NCI-H2196 treated with DMSO at 0.1 percent for 48 hours (cell line): ENCODE measurements around the gene ZNF423.
"Not testable (repeated sequence)": the region's sequence is repeated elsewhere in the genome, so short reads cannot be mapped to it uniquely, and the experiment has no call there.

ENCODE experiments used
- DNase-seq: peaks from one replicate; lab custom pipeline; 2025; ENCODE audit not compliant: unreplicated experiment; lab: John Stamatoyannopoulos, UW

The ZNF423 gene

DNA sequence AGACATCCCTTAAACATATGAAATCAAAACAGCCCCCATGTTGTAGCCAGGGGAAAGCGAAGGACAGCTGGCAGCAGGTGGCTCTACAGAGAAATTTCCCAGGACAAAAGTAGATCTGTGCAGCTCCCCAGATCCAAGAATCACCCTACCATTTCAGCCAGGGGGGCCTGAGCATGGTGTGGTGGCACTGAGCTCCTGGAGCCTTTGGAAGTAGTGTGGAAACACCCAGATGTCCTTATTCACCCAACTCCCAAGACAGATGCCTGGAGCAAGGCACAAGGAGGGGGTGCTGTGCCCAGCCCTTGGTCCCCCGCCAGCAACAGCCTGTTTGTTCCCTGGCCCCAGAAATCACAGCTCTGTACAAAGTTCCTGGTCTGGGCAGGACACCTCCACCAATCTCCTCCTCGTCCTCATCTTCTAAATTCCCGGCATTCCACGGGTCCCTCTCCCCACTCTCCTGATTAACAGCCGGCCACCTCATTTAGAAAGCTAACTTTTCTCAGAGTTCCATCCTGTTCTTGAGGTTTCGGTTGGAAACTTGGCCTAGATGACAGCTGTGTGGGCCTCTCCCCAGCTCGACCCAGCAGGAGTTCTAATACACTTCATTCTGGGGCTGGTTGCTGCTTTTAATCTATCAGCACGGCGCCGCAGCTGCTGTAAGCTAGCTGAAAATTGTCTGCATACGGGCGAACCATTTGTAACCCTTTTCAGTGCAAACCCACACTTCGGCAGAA, 291.2 kb downstream of the ZNF423 start:
- DNase-seq, result no peak

DNA sequence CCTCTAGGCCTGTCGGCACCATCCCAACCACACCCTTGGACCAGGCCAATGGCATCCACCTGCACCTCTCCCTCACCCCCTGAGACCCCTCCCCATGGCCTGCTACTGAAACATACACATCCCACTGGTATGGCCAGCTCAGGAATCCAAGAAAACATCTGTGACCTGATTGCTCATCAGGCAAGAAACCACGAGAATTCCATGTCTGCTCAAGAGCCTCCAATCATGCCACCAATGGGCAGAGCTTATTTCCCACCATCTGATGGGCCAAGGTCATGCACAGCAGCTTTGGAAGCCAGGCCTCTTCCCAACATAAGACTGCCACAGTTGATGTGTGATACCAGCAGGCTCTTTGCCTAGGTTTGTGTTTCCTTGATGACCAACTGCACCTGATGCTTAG, 292.2 kb downstream of the ZNF423 start:
- DNase-seq, result no peak

DNA sequence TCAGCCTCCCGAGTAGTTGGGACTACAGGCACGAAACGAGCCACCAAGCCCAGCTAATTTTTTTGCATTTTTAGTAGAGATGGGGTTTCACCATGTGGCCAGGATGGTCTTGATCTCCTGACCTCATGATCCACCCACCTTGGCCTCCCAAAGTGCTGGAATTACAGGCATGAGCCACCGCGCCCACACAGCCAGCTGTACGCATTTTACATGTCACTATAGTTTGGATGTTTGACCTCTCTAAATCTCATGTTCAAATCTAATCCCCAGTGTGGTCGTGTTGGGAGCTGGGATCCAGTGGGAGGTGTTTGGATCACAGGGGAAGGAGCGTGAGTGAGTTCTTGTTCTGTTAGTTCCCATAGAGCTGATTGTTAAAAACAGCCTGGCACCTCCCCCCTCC, 293.0 kb downstream of the ZNF423 start:
- DNase-seq, result not testable (repeated sequence)

- DNase-seq, result no peak
Observed at GRCh38 chr16:49562228-49562627, 293.7 kb downstream of the ZNF423 start.

DNA sequence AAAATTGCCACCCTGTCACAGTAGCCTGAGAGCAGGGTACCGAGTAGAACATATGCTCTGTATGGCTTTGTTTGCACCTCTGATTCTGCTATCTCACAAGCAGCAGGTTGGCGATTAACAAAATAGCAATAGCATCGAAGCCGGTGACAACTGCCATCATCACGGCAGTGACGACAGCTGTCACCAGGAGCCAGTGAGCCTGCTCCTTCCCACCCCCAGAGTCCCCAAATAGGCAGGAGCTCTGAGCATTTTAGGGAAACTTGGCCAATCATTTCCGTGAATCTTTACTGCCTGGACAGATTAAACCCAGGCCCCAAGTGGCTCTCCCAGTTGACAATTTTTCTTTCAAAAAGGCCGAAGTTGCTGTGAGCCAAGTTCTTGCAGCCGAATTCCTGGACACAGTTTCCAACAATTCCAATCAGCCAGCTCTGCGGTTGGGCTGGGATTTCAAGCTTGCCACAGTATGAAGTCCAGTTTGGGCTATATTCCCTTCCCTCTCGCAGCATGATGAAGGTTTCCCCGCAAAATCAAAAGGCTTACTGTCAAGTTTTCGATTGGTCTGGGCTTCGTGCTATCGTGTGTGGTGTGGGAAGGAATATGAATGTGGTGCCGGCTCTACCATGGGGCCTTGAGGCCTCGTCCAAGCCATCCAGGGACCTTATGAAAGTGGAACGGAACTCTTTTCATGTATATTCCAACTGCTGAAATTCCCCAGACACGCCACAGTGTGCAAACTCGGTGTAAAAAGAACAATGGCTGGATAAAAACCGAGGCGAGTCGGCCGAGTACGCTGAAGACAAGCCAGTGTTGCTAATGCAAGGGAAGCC, 295.7 kb downstream of the ZNF423 start:
- no peak for DNase-seq

DNA sequence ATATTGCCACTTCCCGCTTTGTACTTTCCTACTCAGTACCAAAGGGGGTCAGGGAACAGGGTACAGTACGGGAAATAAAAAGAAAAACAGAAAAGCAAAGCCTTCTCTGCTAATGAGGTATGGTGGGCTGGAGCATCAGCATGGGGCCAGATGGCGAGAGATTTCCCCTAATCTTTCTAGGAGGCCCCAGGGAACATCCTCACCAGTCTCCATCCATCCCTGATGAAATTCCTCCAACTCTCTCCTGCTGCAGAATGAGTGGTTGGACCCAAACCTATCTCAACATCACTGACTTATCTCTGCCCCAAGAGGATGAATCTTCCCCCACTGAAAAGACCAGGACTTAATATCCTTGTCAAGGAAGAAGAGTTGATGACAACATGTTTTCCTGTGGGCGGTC, 296.7 kb downstream of the ZNF423 start:
- no peak for DNase-seq

DNA sequence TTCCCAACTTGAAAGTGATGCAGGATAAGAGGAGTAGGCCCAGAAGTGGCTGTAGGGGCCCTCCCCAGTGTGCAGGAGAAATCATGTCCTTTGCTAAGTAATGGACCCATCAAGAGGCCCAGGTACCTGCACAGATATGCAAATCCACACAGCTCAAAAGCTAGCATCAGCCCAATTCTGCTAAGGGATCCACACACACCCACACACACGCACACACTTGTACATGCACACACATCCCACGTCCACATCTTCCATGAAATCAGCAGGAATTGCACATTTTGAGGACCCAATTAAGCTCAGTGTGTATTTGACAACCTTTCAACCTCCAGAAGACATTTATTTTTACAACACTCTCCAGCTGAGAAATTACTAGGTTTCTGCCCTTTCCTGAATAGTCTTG, 297.5 kb downstream of the ZNF423 start:
- DNase-seq, result no peak

- DNase-seq, result no peak
Observed at GRCh38 chr16:49556606-49557446, 299.1 kb downstream of the ZNF423 start.

DNA sequence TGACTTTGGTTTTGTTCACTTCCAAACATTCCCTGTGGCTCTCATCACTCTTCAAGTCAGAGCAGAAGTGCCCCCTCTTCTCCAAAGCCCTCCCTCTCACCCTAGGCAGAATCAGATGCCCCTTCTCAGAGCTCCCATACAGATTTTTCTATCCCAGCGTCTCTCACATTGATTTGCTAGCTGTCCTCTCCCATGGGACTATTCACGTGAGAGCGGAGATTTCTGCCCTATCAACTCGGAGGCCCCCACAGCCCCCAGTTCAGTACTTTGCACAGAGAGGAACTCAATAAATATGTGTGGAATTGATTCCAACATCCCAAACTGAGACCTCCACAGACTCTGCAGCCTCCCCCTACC, 299.7 kb downstream of the ZNF423 start:
- DNase-seq, result no peak

GRCh38 chr16:49554681-49555080, 301.2 kb downstream of the ZNF423 start:
- DNase-seq, result no peak

GRCh38 chr16:49552313-49552928, 303.5 kb downstream of the ZNF423 start:
- DNase-seq, result no peak

DNA sequence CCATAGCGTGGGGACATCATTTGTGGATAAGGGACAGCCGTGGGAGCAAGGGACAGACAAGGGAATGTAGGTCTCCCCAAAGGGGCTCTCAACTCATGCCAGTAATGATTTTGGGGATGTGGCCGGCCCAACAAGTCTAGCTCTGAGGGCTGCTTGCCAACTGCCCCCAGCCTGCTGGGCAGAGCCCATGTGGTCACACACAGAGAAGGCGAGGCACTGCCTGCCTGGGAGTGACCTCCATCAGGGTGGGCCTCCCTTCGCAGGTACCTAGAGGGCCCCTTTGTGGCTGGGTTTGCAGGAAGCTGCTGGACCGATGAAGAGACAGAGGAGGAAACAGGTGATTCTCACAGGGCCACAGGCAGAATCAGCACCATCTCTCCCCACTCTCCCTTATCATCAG, 305.2 kb downstream of the ZNF423 start:
- DNase-seq, result no peak

- DNase-seq, result no peak
Observed at GRCh38 chr16:49550140-49550539, 305.8 kb downstream of the ZNF423 start.

- no peak for DNase-seq
Observed at GRCh38 chr16:49548325-49548970, 307.5 kb downstream of the ZNF423 start.

DNA sequence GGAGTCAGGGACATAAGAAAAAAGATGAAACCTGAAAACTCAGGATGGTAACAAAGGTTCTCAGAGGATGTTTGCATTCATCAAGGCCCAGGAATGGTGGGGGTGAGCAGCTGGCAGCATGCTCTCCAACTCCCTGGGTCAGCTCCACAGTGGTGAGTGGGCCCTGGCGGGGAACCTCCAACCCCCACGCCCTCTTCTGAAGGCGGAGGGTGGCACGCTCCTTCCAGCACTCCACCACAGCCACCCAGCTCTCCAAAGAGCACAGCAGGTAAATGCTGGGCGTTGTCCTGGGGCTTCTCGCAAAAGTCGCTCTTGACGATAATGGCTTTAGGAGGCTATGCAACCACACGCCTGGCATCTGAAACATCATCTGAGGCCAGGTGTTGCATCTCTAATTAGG, 308.5 kb downstream of the ZNF423 start:
- DNase-seq, result no peak

GRCh38 chr16:49546735-49547134, 309.2 kb downstream of the ZNF423 start:
- DNase-seq, result no peak

DNA sequence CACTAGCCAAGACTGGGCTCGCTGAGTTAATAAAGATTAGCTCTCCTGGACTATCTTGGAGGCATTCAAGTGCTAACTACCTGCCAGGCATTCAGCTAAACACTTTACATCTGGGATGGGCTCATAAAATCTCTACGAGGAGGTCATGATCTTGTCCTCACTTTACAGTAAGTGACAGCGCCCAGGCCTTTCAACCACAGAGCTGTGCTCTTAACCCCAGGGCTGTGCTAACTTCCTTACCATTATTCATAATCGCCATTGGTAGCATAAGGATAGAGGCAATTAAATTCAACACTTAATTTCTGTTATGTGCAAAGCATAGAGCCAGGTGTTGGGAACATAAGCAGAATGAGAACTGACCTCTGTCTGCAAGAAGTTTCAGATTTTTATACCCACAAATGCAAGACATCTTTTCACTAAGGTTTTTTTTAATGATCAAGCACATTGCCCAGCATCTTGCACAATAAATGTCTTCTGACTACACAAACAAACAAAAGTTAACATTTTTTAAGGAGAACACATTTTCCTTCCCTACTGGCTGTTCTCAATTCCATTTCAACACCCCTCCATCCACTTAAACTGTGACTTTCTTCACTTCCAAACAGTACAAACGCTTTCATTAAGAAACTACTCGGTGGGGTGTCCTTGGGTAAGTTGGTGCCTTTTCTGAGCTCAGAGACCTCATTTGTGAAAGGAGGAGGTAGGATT, 310.0 kb downstream of the ZNF423 start:
- no peak for DNase-seq

GRCh38 chr16:49545243-49545642, 310.7 kb downstream of the ZNF423 start:
- DNase-seq, result no peak

DNA sequence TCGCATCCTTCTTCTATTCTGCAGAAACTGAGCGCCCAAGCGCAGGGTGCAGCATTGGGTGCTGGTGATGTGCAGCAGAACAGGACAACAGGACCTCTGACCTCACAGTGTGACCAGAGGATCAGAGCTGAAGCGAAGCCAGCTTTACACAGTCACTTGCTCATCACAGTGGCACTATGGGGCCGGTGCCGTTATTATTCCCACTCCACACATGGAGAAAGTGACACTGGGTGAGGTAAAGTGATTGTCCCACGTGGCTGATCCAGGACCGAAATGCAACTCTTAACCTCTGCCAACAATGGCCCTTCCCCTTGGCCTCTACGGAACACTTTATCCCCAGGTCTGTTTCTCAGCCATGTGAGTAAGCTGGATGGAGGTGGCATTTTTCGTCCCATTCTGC, 311.1 kb downstream of the ZNF423 start:
- DNase-seq, result no peak

- DNase-seq, result no peak
Observed at GRCh38 chr16:49543631-49543946, 312.3 kb downstream of the ZNF423 start.
